Activated T-cell treated with anti-CD3 and anti-CD28 coated beads, Interleukin-2, amount 50 U/mL, for 24 hours (primary cell): ENCODE results near the gene PIR.

Experiments
- DNase-seq: peaks from one replicate; pipeline ENCODE4 v3.0.0-alpha.2; 2020
- H3K27ac Mint-ChIP-seq: 2 replicates; pipeline ENCODE4 v1.8.0; 2020; ENCODE audit warnings: mild to moderate bottlenecking, mixed read lengths
- H3K27me3 Mint-ChIP-seq: 2 replicates; pipeline ENCODE4 v1.8.0; 2020; ENCODE audit warnings: mixed read lengths
- H3K36me3 Mint-ChIP-seq: 2 replicates; pipeline ENCODE4 v1.8.0; 2020; ENCODE audit warnings: low read depth, mixed read lengths
- H3K4me1 Mint-ChIP-seq: 2 replicates; pipeline ENCODE4 v1.8.0; 2020; ENCODE audit warnings: low read depth, mixed read lengths
- H3K4me3 Mint-ChIP-seq: 2 replicates; pipeline ENCODE4 v1.8.0; 2020; ENCODE audit warnings: mild to moderate bottlenecking, moderate library complexity, mixed read lengths
- H3K9me3 Mint-ChIP-seq: 2 replicates; pipeline ENCODE4 v1.8.0; 2020; ENCODE audit warnings: mixed read lengths

Gene PIR

GRCh38 chrX:15493118-15493962 is at the start of gene PIR:
Gene PIR (minus strand): TSS chrX:15493333. CDS start chrX:15491257, 2,076 bp downstream.
- peak within 1 kb of the TSS; percentile 74 for H3K4me3 Mint-ChIP-seq
- peaks cover 68% of the 10 kb centered on the region for H3K27me3 Mint-ChIP-seq
- no peaks in the 10 kb centered on the region for H3K9me3 Mint-ChIP-seq
- peak within 1 kb of the TSS; percentile 0 for H3K27ac Mint-ChIP-seq
- DNase-seq = peak; percentile 77
- H3K36me3 Mint-ChIP-seq = no peaks in the 10 kb centered on the region
- peaks cover 12% of the 10 kb centered on the region for H3K4me1 Mint-ChIP-seq

GRCh38 chrX:15530318-15530717 is 37.2 kb upstream of the PIR start:
- Mint-ChIP-seq H3K27me3 (peaks cover 52% of the 10 kb centered on the region), H3K4me1 (no peaks in the 10 kb centered on the region), H3K27ac (no peak overlapping the region), H3K9me3 (no peaks in the 10 kb centered on the region), H3K36me3 (no peaks in the 10 kb centered on the region), H3K4me3 (no peak overlapping the region)
- no peak for DNase-seq

GRCh38 chrX:15529165-15529564 is 36.0 kb upstream of the PIR start:
- DNase-seq = no peak
- Mint-ChIP-seq H3K4me1 (no peaks in the 10 kb centered on the region), H3K9me3 (no peaks in the 10 kb centered on the region), H3K36me3 (no peaks in the 10 kb centered on the region), H3K27ac (no peak overlapping the region), H3K4me3 (no peak overlapping the region), H3K27me3 (peaks cover 57% of the 10 kb centered on the region)

- DNase-seq = no peak
- Mint-ChIP-seq H3K4me1 (no peaks in the 10 kb centered on the region), H3K9me3 (no peaks in the 10 kb centered on the region), H3K36me3 (no peaks in the 10 kb centered on the region), H3K27ac (no peak overlapping the region), H3K27me3 (peaks cover 65% of the 10 kb centered on the region), H3K4me3 (no peak overlapping the region)
These were observed 32.7 kb upstream of the PIR start for GRCh38 chrX:15525664-15526416.

- Mint-ChIP-seq H3K27ac (no peak overlapping the region), H3K9me3 (no peaks in the 10 kb centered on the region), H3K4me3 (no peak overlapping the region), H3K36me3 (no peaks in the 10 kb centered on the region), H3K4me1 (no peaks in the 10 kb centered on the region), H3K27me3 (peaks cover 57% of the 10 kb centered on the region)
- no peak for DNase-seq
These were observed 31.3 kb upstream of the PIR start for GRCh38 chrX:15524417-15524816.

GRCh38 chrX:15523088-15523487 is 30.0 kb upstream of the PIR start:
- Mint-ChIP-seq H3K4me1 (no peaks in the 10 kb centered on the region), H3K27ac (no peak overlapping the region), H3K4me3 (no peak overlapping the region), H3K27me3 (peaks cover 50% of the 10 kb centered on the region), H3K9me3 (no peaks in the 10 kb centered on the region), H3K36me3 (no peaks in the 10 kb centered on the region)
- DNase-seq = no peak

GRCh38 chrX:15522464-15522863 is 29.3 kb upstream of the PIR start:
- Mint-ChIP-seq H3K4me3 (no peak overlapping the region), H3K36me3 (no peaks in the 10 kb centered on the region), H3K27me3 (peaks cover 49% of the 10 kb centered on the region), H3K27ac (no peak overlapping the region), H3K4me1 (no peaks in the 10 kb centered on the region), H3K9me3 (no peaks in the 10 kb centered on the region)
- no peak for DNase-seq

GRCh38 chrX:15515931-15516330 is 22.8 kb upstream of the PIR start:
- no peak overlapping the region for H3K27ac Mint-ChIP-seq
- no peak overlapping the region for H3K4me3 Mint-ChIP-seq
- H3K9me3 Mint-ChIP-seq = no peaks in the 10 kb centered on the region

GRCh38 chrX:15514279-15514678 is 21.1 kb upstream of the PIR start:
- no peak overlapping the region for H3K4me3 Mint-ChIP-seq
- DNase-seq = no peak
- no peaks in the 10 kb centered on the region for H3K4me1 Mint-ChIP-seq

More at GRCh38 chrX:15515931-15516330, 22.8 kb upstream of the PIR start:
- H3K36me3 Mint-ChIP-seq = no peaks in the 10 kb centered on the region
- no peak for DNase-seq
- H3K27me3 Mint-ChIP-seq = peaks cover 42% of the 10 kb centered on the region
- H3K4me1 Mint-ChIP-seq = no peaks in the 10 kb centered on the region

GRCh38 chrX:15512401-15512965 is 19.4 kb upstream of the PIR start:
- DNase-seq = no peak
- Mint-ChIP-seq H3K4me1 (no peaks in the 10 kb centered on the region), H3K4me3 (no peak overlapping the region), H3K27ac (no peak overlapping the region), H3K36me3 (no peaks in the 10 kb centered on the region), H3K9me3 (no peaks in the 10 kb centered on the region), H3K27me3 (peaks cover 62% of the 10 kb centered on the region)

More at GRCh38 chrX:15514279-15514678, 21.1 kb upstream of the PIR start:
- no peak overlapping the region for H3K27ac Mint-ChIP-seq
- peaks cover 57% of the 10 kb centered on the region for H3K27me3 Mint-ChIP-seq
- no peaks in the 10 kb centered on the region for H3K36me3 Mint-ChIP-seq
- H3K9me3 Mint-ChIP-seq = no peaks in the 10 kb centered on the region

GRCh38 chrX:15511563-15511962 is 18.4 kb upstream of the PIR start:
- H3K4me1 Mint-ChIP-seq = no peaks in the 10 kb centered on the region
- no peak overlapping the region for H3K4me3 Mint-ChIP-seq
- H3K9me3 Mint-ChIP-seq = no peaks in the 10 kb centered on the region
- H3K27ac Mint-ChIP-seq = no peak overlapping the region
- H3K27me3 Mint-ChIP-seq = peaks cover 66% of the 10 kb centered on the region
- no peaks in the 10 kb centered on the region for H3K36me3 Mint-ChIP-seq
- DNase-seq = no peak

GRCh38 chrX:15509845-15510244 is 16.7 kb upstream of the PIR start:
- no peaks in the 10 kb centered on the region for H3K4me1 Mint-ChIP-seq
- H3K36me3 Mint-ChIP-seq = no peaks in the 10 kb centered on the region
- no peak overlapping the region for H3K4me3 Mint-ChIP-seq
- no peaks in the 10 kb centered on the region for H3K9me3 Mint-ChIP-seq
- DNase-seq = no peak
- peaks cover 71% of the 10 kb centered on the region for H3K27me3 Mint-ChIP-seq
- H3K27ac Mint-ChIP-seq = no peak overlapping the region

- Mint-ChIP-seq H3K9me3 (no peaks in the 10 kb centered on the region), H3K4me3 (no peak overlapping the region), H3K27me3 (peaks cover 82% of the 10 kb centered on the region), H3K27ac (no peak overlapping the region), H3K4me1 (no peaks in the 10 kb centered on the region), H3K36me3 (no peaks in the 10 kb centered on the region)
- DNase-seq = no peak
These were observed 13.9 kb upstream of the PIR start for GRCh38 chrX:15507005-15507404.

GRCh38 chrX:15505101-15505500 is 12.0 kb upstream of the PIR start:
- no peaks in the 10 kb centered on the region for H3K36me3 Mint-ChIP-seq
- H3K4me3 Mint-ChIP-seq = no peak overlapping the region
- no peak overlapping the region for H3K27ac Mint-ChIP-seq
- peaks cover 80% of the 10 kb centered on the region for H3K27me3 Mint-ChIP-seq
- no peak for DNase-seq
- no peaks in the 10 kb centered on the region for H3K4me1 Mint-ChIP-seq
- H3K9me3 Mint-ChIP-seq = no peaks in the 10 kb centered on the region

- Mint-ChIP-seq H3K4me3 (no peak overlapping the region), H3K9me3 (no peaks in the 10 kb centered on the region), H3K36me3 (no peaks in the 10 kb centered on the region), H3K27me3 (peaks cover 79% of the 10 kb centered on the region), H3K4me1 (no peaks in the 10 kb centered on the region), H3K27ac (no peak overlapping the region)
- no peak for DNase-seq
These were observed 11.5 kb upstream of the PIR start for GRCh38 chrX:15504661-15505060.
